ENCODE measurements around the gene MUSTN1.

Gene MUSTN1

GRCh38 chr3:52796411-52796810 is 38.4 kb downstream of the MUSTN1 start:
- no peak for TF ChIP-seq CTCF (IDR thresholded peaks at IDR 0.05; ENCODE audit: extremely low read depth, insufficient read depth, missing control alignments)
- in situ Hi-C loops (cut with MboI; ENCODE audit: low pct_unique_long_range_greater_than_20kb, low sequenced_read_pairs, unreplicated experiment) = no loop called here
- no peak for DNase-seq (ENCODE audit: low spot score)

- TF ChIP-seq CTCF (IDR thresholded peaks at IDR 0.05; ENCODE audit: extremely low read depth, insufficient read depth, missing control alignments) = no peak
- DNase-seq (ENCODE audit: low spot score) = no peak
- in situ Hi-C loops (cut with MboI; ENCODE audit: low pct_unique_long_range_greater_than_20kb, low sequenced_read_pairs, unreplicated experiment) = no loop called here
These were observed 39.4 kb downstream of the MUSTN1 start for GRCh38 chr3:52795298-52795900.

- no peak for DNase-seq (ENCODE audit: low spot score)
- TF ChIP-seq CTCF (IDR thresholded peaks at IDR 0.05; ENCODE audit: extremely low read depth, insufficient read depth, missing control alignments) = no peak
- in situ Hi-C loops (cut with MboI; ENCODE audit: low pct_unique_long_range_greater_than_20kb, low sequenced_read_pairs, unreplicated experiment) = no loop called here
These were observed 40.2 kb downstream of the MUSTN1 start, which contains the start of gene ITIH3 for GRCh38 chr3:52794612-52795099. Gene ITIH3 (plus strand): TSS chr3:52794796. CDS start chr3:52794804, 8 bp downstream.

GRCh38 chr3:52793702-52794611 is 40.9 kb downstream of the MUSTN1 start:
- in situ Hi-C loops (cut with MboI; ENCODE audit: low pct_unique_long_range_greater_than_20kb, low sequenced_read_pairs, unreplicated experiment) = no loop called here
- DNase-seq (ENCODE audit: low spot score) = no peak
- no peak for TF ChIP-seq CTCF (IDR thresholded peaks at IDR 0.05; ENCODE audit: extremely low read depth, insufficient read depth, missing control alignments)

- in situ Hi-C loops (cut with MboI; ENCODE audit: low pct_unique_long_range_greater_than_20kb, low sequenced_read_pairs, unreplicated experiment) = no loop called here
- no peak for DNase-seq (ENCODE audit: low spot score)
- no peak for TF ChIP-seq CTCF (IDR thresholded peaks at IDR 0.05; ENCODE audit: extremely low read depth, insufficient read depth, missing control alignments)
These were observed 41.7 kb downstream of the MUSTN1 start for GRCh38 chr3:52792961-52793695.

GRCh38 chr3:52792413-52792812 is 42.4 kb downstream of the MUSTN1 start:
- DNase-seq (ENCODE audit: low spot score) = no peak
- in situ Hi-C loops (cut with MboI; ENCODE audit: low pct_unique_long_range_greater_than_20kb, low sequenced_read_pairs, unreplicated experiment) = no loop called here
- TF ChIP-seq CTCF (IDR thresholded peaks at IDR 0.05; ENCODE audit: extremely low read depth, insufficient read depth, missing control alignments) = no peak
